ENCODE measurements around the gene LIME1.

- TF ChIP-seq, protein P1, sequence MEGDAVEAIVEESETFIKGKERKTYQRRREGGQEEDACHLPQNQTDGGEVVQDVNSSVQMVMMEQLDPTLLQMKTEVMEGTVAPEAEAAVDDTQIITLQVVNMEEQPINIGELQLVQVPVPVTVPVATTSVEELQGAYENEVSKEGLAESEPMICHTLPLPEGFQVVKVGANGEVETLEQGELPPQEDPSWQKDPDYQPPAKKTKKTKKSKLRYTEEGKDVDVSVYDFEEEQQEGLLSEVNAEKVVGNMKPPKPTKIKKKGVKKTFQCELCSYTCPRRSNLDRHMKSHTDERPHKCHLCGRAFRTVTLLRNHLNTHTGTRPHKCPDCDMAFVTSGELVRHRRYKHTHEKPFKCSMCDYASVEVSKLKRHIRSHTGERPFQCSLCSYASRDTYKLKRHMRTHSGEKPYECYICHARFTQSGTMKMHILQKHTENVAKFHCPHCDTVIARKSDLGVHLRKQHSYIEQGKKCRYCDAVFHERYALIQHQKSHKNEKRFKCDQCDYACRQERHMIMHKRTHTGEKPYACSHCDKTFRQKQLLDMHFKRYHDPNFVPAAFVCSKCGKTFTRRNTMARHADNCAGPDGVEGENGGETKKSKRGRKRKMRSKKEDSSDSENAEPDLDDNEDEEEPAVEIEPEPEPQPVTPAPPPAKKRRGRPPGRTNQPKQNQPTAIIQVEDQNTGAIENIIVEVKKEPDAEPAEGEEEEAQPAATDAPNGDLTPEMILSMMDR (IDR thresholded peaks at IDR 0.05): no peak
- TF ChIP-seq POLR2A (IDR thresholded peaks at IDR 0.05): no peak
These were observed 40.8 kb upstream of the LIME1 start for GRCh38 chr20:63695424-63696305.
